Activated T-cell treated with anti-CD3 and anti-CD28 coated beads, Interleukin-2, amount 50 U/mL, for 72 hours (primary cell): ENCODE data around the gene ASF1A. TPM values are rescaled to one million over a fixed set of nuclear protein-coding genes. Genes with fewer than 3 reads are reported as not detected.
A peak's percentile ranks its signal among the peaks of the same experiment; 100 is the strongest.
"Not testable (repeated sequence)": the region's sequence is repeated elsewhere in the genome, so short reads cannot be mapped to it uniquely, and the experiment has no call there.

Experiments
- ATAC-seq, 2 donors: fragments of 150-1000 bp; cut with Tn5 transposase; replicated peaks in 1 of 2; 2 replicates each; pipeline ENCODE4 v1.10.0; 2021; ENCODE audit warnings: moderate library complexity in 2 of 2, mild to moderate bottlenecking in 1 of 2
- DNase-seq, 2 donors: peaks; one replicate each; pipeline ENCODE4 v3.0.0; 2021 to 2022; ENCODE audit warnings: mixed read lengths in 1 of 2
- H3K27ac Mint-ChIP-seq: one replicate; pipeline ENCODE4 v1.8.0; 2022; ENCODE audit warnings: mild to moderate bottlenecking, moderate library complexity, mixed read lengths
- H3K27me3 Mint-ChIP-seq: one replicate; pipeline ENCODE4 v1.8.0; 2022; ENCODE audit warnings: low read depth, mixed read lengths
- H3K36me3 Mint-ChIP-seq, 2 donors: one replicate each; pipeline ENCODE4 v1.8.0; 2022; ENCODE audit warnings: mixed read lengths in 2 of 2, mild to moderate bottlenecking in 1 of 2; ENCODE audit not compliant: insufficient read depth in 2 of 2
- H3K4me1 Mint-ChIP-seq: one replicate; pipeline ENCODE4 v1.8.0; 2022; ENCODE audit warnings: low read depth, mixed read lengths
- H3K4me3 Mint-ChIP-seq, 2 donors: one replicate each; pipeline ENCODE4 v1.8.0; 2022; ENCODE audit warnings: mild to moderate bottlenecking in 2 of 2, mixed read lengths in 2 of 2, moderate library complexity in 2 of 2
- H3K9me3 Mint-ChIP-seq, 2 donors: one replicate each; pipeline ENCODE4 v1.8.0; 2022; ENCODE audit warnings: mixed read lengths in 2 of 2
- total RNA-seq, 2 donors: library from RNA; stranded (reverse); gene quantifications; one replicate each; pipeline ENCODE4 v1.2.3, GENCODE V29; 2022

The ASF1A gene
- total RNA-seq, result 10 to 100 TPM; 45.6 to 58.4 TPM

GRCh38 chr6:118893807-118894424 lies at the start of gene ASF1A:
Gene ASF1A (plus strand): TSS chr6:118894152. CDS start chr6:118894414, 262 bp downstream.
- peaks cover 51% of the 10 kb centered on the region for H3K4me1 Mint-ChIP-seq
- H3K36me3 Mint-ChIP-seq, result peaks cover 7 to 13% of the 10 kb centered on the region in 2 donors

GRCh38 chr6:118844915-118845314 lies 49.0 kb upstream of the ASF1A start:
- peaks cover 2 to 6% of the 10 kb centered on the region in 2 donors for H3K36me3 Mint-ChIP-seq
- H3K27me3 Mint-ChIP-seq, result no peaks in the 10 kb centered on the region
- H3K4me1 Mint-ChIP-seq, result peaks cover 26% of the 10 kb centered on the region
- DNase-seq (no peak), ATAC-seq (peak; percentile 68 to 84)
- H3K4me3 Mint-ChIP-seq, result peak overlapping the region; percentile 50 to 82
- no peaks in the 10 kb centered on the region for H3K9me3 Mint-ChIP-seq
- peak overlapping the region; percentile 87 for H3K27ac Mint-ChIP-seq

More at GRCh38 chr6:118893807-118894424, at the start of gene ASF1A:
- Mint-ChIP-seq H3K9me3 (no peaks in the 10 kb centered on the region), H3K27me3 (no peaks in the 10 kb centered on the region), H3K4me3 (peak within 1 kb of the TSS; percentile 98), H3K27ac (peak within 1 kb of the TSS; percentile 99)
- ATAC-seq (peak; percentile 79 to 80), DNase-seq (peak; percentile 94 to 96)

GRCh38 chr6:118853408-118853807 lies 40.5 kb upstream of the ASF1A start:
- no peaks in the 10 kb centered on the region for H3K36me3 Mint-ChIP-seq

GRCh38 chr6:118856301-118856700 lies 37.7 kb upstream of the ASF1A start:
- no peaks in the 10 kb centered on the region for H3K27me3 Mint-ChIP-seq
- H3K36me3 Mint-ChIP-seq, result peaks cover 0 to 1% of the 10 kb centered on the region in 2 donors
- H3K27ac Mint-ChIP-seq, result no peak overlapping the region
- DNase-seq (no peak), ATAC-seq (no peak)
- H3K4me3 Mint-ChIP-seq, result no peak overlapping the region
- no peaks in the 10 kb centered on the region for H3K9me3 Mint-ChIP-seq
- H3K4me1 Mint-ChIP-seq, result peaks cover 15% of the 10 kb centered on the region

More at GRCh38 chr6:118853408-118853807, 40.5 kb upstream of the ASF1A start:
- Mint-ChIP-seq H3K27ac (no peak overlapping the region), H3K4me1 (no peaks in the 10 kb centered on the region), H3K4me3 (no peak overlapping the region), H3K9me3 (no peaks in the 10 kb centered on the region), H3K27me3 (no peaks in the 10 kb centered on the region)
- ATAC-seq, result no peak
- no peak for DNase-seq

- no peak for DNase-seq
- Mint-ChIP-seq H3K27me3 (no peaks in the 10 kb centered on the region), H3K36me3 (peaks cover 5% of the 10 kb centered on the region in 2 donors), H3K27ac (no peak overlapping the region), H3K4me1 (peaks cover 36% of the 10 kb centered on the region), H3K4me3 (no peak overlapping the region), H3K9me3 (no peaks in the 10 kb centered on the region)
- no peak for ATAC-seq
These were observed 34.4 kb upstream of the ASF1A start for GRCh38 chr6:118859517-118860064.

- Mint-ChIP-seq H3K27me3 (no peaks in the 10 kb centered on the region), H3K4me3 (no peak overlapping the region), H3K4me1 (peaks cover 44% of the 10 kb centered on the region), H3K9me3 (no peaks in the 10 kb centered on the region), H3K27ac (peak overlapping the region; percentile 52), H3K36me3 (peaks cover 5% of the 10 kb centered on the region in 2 donors)
- DNase-seq (no peak), ATAC-seq (no peak)
These were observed 33.6 kb upstream of the ASF1A start for GRCh38 chr6:118860363-118860762.

GRCh38 chr6:118860880-118861279 lies 33.1 kb upstream of the ASF1A start:
- Mint-ChIP-seq H3K36me3 (peaks cover 5 to 6% of the 10 kb centered on the region in 2 donors), H3K9me3 (peaks cover 0 to 2% of the 10 kb centered on the region in 2 donors), H3K27ac (no peak overlapping the region), H3K4me1 (peaks cover 45% of the 10 kb centered on the region), H3K27me3 (no peaks in the 10 kb centered on the region), H3K4me3 (no peak overlapping the region)
- no peak for DNase-seq
- ATAC-seq, result no peak

GRCh38 chr6:118862443-118862842 lies 31.5 kb upstream of the ASF1A start:
- no peak overlapping the region for H3K4me3 Mint-ChIP-seq
- H3K4me1 Mint-ChIP-seq, result peaks cover 51% of the 10 kb centered on the region
- peaks cover 12 to 15% of the 10 kb centered on the region in 2 donors for H3K36me3 Mint-ChIP-seq
- DNase-seq, result no peak
- H3K9me3 Mint-ChIP-seq, result peaks cover 6% of the 10 kb centered on the region in 2 donors
- no peak for ATAC-seq
- H3K27ac Mint-ChIP-seq, result no peak overlapping the region
- no peaks in the 10 kb centered on the region for H3K27me3 Mint-ChIP-seq

- peak overlapping the region; percentile 3 for H3K27ac Mint-ChIP-seq
- DNase-seq, result no peak
These were observed 29.4 kb upstream of the ASF1A start for GRCh38 chr6:118864341-118865099.

GRCh38 chr6:118865100-118865391 lies 28.9 kb upstream of the ASF1A start:
- ATAC-seq (no peak), DNase-seq (no peak)
- H3K4me3 Mint-ChIP-seq, result peak overlapping the region in 1 of 2 donors; percentile 70
- H3K27ac Mint-ChIP-seq, result no peak overlapping the region
- H3K9me3 Mint-ChIP-seq, result peaks cover 7 to 10% of the 10 kb centered on the region in 2 donors
- peaks cover 51% of the 10 kb centered on the region for H3K4me1 Mint-ChIP-seq
- no peaks in the 10 kb centered on the region for H3K27me3 Mint-ChIP-seq
- H3K36me3 Mint-ChIP-seq, result peaks cover 17% of the 10 kb centered on the region in 2 donors

More at GRCh38 chr6:118864341-118865099, 29.4 kb upstream of the ASF1A start:
- H3K36me3 Mint-ChIP-seq, result peaks cover 17% of the 10 kb centered on the region in 2 donors
- no peaks in the 10 kb centered on the region for H3K27me3 Mint-ChIP-seq
- H3K4me3 Mint-ChIP-seq, result peak overlapping the region; percentile 69 to 70
- peaks cover 51% of the 10 kb centered on the region for H3K4me1 Mint-ChIP-seq
- ATAC-seq, result peak; percentile 24 to 25
- H3K9me3 Mint-ChIP-seq, result peaks cover 7 to 10% of the 10 kb centered on the region in 2 donors

- no peaks in the 10 kb centered on the region for H3K27me3 Mint-ChIP-seq
- H3K4me1 Mint-ChIP-seq, result peaks cover 56% of the 10 kb centered on the region
- DNase-seq (no peak), ATAC-seq (no peak)
- peaks cover 7 to 10% of the 10 kb centered on the region in 2 donors for H3K9me3 Mint-ChIP-seq
- H3K27ac Mint-ChIP-seq, result no peak overlapping the region
- H3K4me3 Mint-ChIP-seq, result no peak overlapping the region
- H3K36me3 Mint-ChIP-seq, result peaks cover 15 to 17% of the 10 kb centered on the region in 2 donors
These were observed 26.8 kb upstream of the ASF1A start for GRCh38 chr6:118867181-118867580.

GRCh38 chr6:118868901-118869300 lies 25.1 kb upstream of the ASF1A start:
- not testable (repeated sequence) for H3K27ac Mint-ChIP-seq, DNase-seq, H3K27me3 Mint-ChIP-seq, ATAC-seq, H3K4me3 Mint-ChIP-seq, H3K9me3 Mint-ChIP-seq
- Mint-ChIP-seq H3K4me1 (peaks cover 47% of the 10 kb centered on the region), H3K36me3 (peaks cover 12 to 14% of the 10 kb centered on the region in 2 donors)

GRCh38 chr6:118869350-118869749 lies 24.6 kb upstream of the ASF1A start:
- ATAC-seq, result no peak
- DNase-seq, result no peak
- peaks cover 42% of the 10 kb centered on the region for H3K4me1 Mint-ChIP-seq
- peak overlapping the region; percentile 45 for H3K27ac Mint-ChIP-seq
- H3K36me3 Mint-ChIP-seq, result peaks cover 12 to 14% of the 10 kb centered on the region in 2 donors
- no peak overlapping the region for H3K4me3 Mint-ChIP-seq
- no peaks in the 10 kb centered on the region for H3K27me3 Mint-ChIP-seq
- H3K9me3 Mint-ChIP-seq, result peaks cover 7 to 10% of the 10 kb centered on the region in 2 donors
